NCI-H1048 (cell line): Measurements from ENCODE around the gene SYK.

Source experiments
- DNase-seq: peaks from one replicate; lab custom pipeline; 2025; lab: John Stamatoyannopoulos, UW

SYK gene

GRCh38 chr9:90946982-90947381 lies 145.4 kb downstream of the SYK start:
- no peak for DNase-seq
